ENCODE data around the gene ADAT3. TPM values are rescaled to one million over a fixed set of nuclear protein-coding genes. Genes with fewer than 3 reads are reported as not detected.
A peak's percentile ranks its signal among the peaks of the same experiment; 100 is the strongest.
"Not testable (repeated sequence)": the region's sequence is repeated elsewhere in the genome, so short reads cannot be mapped to it uniquely, and the experiment has no call there.

Gene ADAT3
- total RNA-seq, 1 donor: 3.3 TPM

- Histone ChIP-seq H3K4me2 (ENCODE audit: insufficient read depth, low read length) (peak overlapping the region; percentile 96), H3K27ac (ENCODE audit: low read depth, low read length) (no peak overlapping the region), H3K79me2 (ENCODE audit: insufficient read depth, low read length) (peaks cover 47% of the 10 kb centered on the region), H3K4me3 (ENCODE audit: insufficient read depth, low read length) (peak overlapping the region; percentile 94), H3K9me3 (ENCODE audit: low read depth, low read length) (no peaks in the 10 kb centered on the region), H3K4me1 (ENCODE audit: insufficient read depth, low read length) (peaks cover 10% of the 10 kb centered on the region), H3K36me3 (ENCODE audit: insufficient read depth, low read length) (no peaks in the 10 kb centered on the region), H3K27me3 (ENCODE audit: insufficient read depth, low read length) (no peaks in the 10 kb centered on the region), H2AFZ (ENCODE audit: low read length) (no peak overlapping the region), H4K20me1 (ENCODE audit: insufficient read depth, low read length) (peaks cover 38% of the 10 kb centered on the region)
- no peak for TF ChIP-seq CTCF (IDR thresholded peaks at IDR 0.05; ENCODE audit: extremely low read depth, low read depth, low read length)
- peak; percentile 92 for DNase-seq (ENCODE audit: insufficient read length, low spot score, missing footprints)
These were observed 21.4 kb upstream of the ADAT3 start for GRCh38 chr19:1883784-1884183.

GRCh38 chr19:1884291-1884718 is 20.9 kb upstream of the ADAT3 start:
- H3K79me2 ChIP-seq (ENCODE audit: insufficient read depth, low read length): peaks cover 47% of the 10 kb centered on the region
- no peaks in the 10 kb centered on the region for H3K27me3 ChIP-seq (ENCODE audit: insufficient read depth, low read length)
- no peaks in the 10 kb centered on the region for H3K36me3 ChIP-seq (ENCODE audit: insufficient read depth, low read length)
- peak overlapping the region; percentile 80 for H3K27ac ChIP-seq (ENCODE audit: low read depth, low read length)
- peak overlapping the region; percentile 96 for H3K4me2 ChIP-seq (ENCODE audit: insufficient read depth, low read length)
- peaks cover 38% of the 10 kb centered on the region for H4K20me1 ChIP-seq (ENCODE audit: insufficient read depth, low read length)
- peaks cover 10% of the 10 kb centered on the region for H3K4me1 ChIP-seq (ENCODE audit: insufficient read depth, low read length)
- no peak for TF ChIP-seq CTCF (IDR thresholded peaks at IDR 0.05; ENCODE audit: extremely low read depth, low read depth, low read length)
- H3K4me3 ChIP-seq (ENCODE audit: insufficient read depth, low read length): peak overlapping the region; percentile 94
- no peaks in the 10 kb centered on the region for H3K9me3 ChIP-seq (ENCODE audit: low read depth, low read length)
- peak; percentile 93 for DNase-seq (ENCODE audit: insufficient read length, low spot score, missing footprints)
- peak overlapping the region; percentile 72 for H2AFZ ChIP-seq (ENCODE audit: low read length)

GRCh38 chr19:1884719-1885334 is 20.4 kb upstream of the ADAT3 start:
- no peak for TF ChIP-seq CTCF (IDR thresholded peaks at IDR 0.05; ENCODE audit: extremely low read depth, low read depth, low read length)
- Histone ChIP-seq H3K27me3 (ENCODE audit: insufficient read depth, low read length) (no peaks in the 10 kb centered on the region), H3K4me3 (ENCODE audit: insufficient read depth, low read length) (peak overlapping the region; percentile 94), H3K4me1 (ENCODE audit: insufficient read depth, low read length) (peaks cover 10% of the 10 kb centered on the region), H3K36me3 (ENCODE audit: insufficient read depth, low read length) (no peaks in the 10 kb centered on the region), H4K20me1 (ENCODE audit: insufficient read depth, low read length) (peaks cover 38% of the 10 kb centered on the region), H2AFZ (ENCODE audit: low read length) (peak overlapping the region; percentile 72), H3K4me2 (ENCODE audit: insufficient read depth, low read length) (peak overlapping the region; percentile 96), H3K9me3 (ENCODE audit: low read depth, low read length) (no peaks in the 10 kb centered on the region), H3K27ac (ENCODE audit: low read depth, low read length) (peak overlapping the region; percentile 80), H3K79me2 (ENCODE audit: insufficient read depth, low read length) (peaks cover 47% of the 10 kb centered on the region)
- DNase-seq (ENCODE audit: insufficient read length, low spot score, missing footprints): peak; percentile 96

GRCh38 chr19:1885398-1886119 is 19.6 kb upstream of the ADAT3 start, which contains the start of gene ABHD17A:
ABHD17A (minus strand) TSS chr19:1885496; CDS start chr19:1881566, 3,930 bp downstream.
- peak within 1 kb of the TSS; percentile 94 for H3K4me3 ChIP-seq (ENCODE audit: insufficient read depth, low read length)
- H3K9me3 ChIP-seq (ENCODE audit: low read depth, low read length); H3K27me3 ChIP-seq (ENCODE audit: insufficient read depth, low read length); H3K36me3 ChIP-seq (ENCODE audit: insufficient read depth, low read length): not testable (repeated sequence)
- peak within 1 kb of the TSS; percentile 80 for H3K27ac ChIP-seq (ENCODE audit: low read depth, low read length)
- H3K4me1 ChIP-seq (ENCODE audit: insufficient read depth, low read length): peaks cover 10% of the 10 kb centered on the region
- peak; percentile 100 for DNase-seq (ENCODE audit: insufficient read length, low spot score, missing footprints)
- H2AFZ ChIP-seq (ENCODE audit: low read length): peak within 1 kb of the TSS; percentile 72
- peak within 1 kb of the TSS; percentile 96 for H3K4me2 ChIP-seq (ENCODE audit: insufficient read depth, low read length)
- peaks cover 33% of the 10 kb centered on the region for H4K20me1 ChIP-seq (ENCODE audit: insufficient read depth, low read length)
- H3K79me2 ChIP-seq (ENCODE audit: insufficient read depth, low read length): peaks cover 41% of the 10 kb centered on the region

DNA sequence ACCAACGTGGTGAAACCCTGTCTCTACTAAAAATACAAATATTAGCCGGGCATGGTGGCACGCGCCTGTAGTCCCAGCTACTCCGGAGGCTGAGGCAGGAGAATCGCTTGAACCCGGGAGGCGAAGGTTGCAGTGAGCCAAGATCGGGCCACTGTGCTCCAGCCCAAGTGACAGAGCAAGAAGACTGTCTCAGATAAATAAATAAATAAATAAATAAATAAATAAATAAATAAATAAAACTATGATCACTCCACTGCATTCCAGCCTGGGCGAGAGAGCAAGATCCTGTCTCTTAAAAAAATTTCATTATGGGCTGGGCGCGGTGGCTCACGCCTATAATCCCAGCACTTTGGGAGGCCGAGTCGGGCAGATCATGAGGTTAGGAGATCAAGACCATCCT is 18.8 kb upstream of the ADAT3 start:
- H3K4me1 ChIP-seq (ENCODE audit: insufficient read depth, low read length): peaks cover 10% of the 10 kb centered on the region
- H3K27me3 ChIP-seq (ENCODE audit: insufficient read depth, low read length); DNase-seq (ENCODE audit: insufficient read length, low spot score, missing footprints); H3K4me2 ChIP-seq (ENCODE audit: insufficient read depth, low read length); H3K27ac ChIP-seq (ENCODE audit: low read depth, low read length); H2AFZ ChIP-seq (ENCODE audit: low read length); H3K36me3 ChIP-seq (ENCODE audit: insufficient read depth, low read length); H3K9me3 ChIP-seq (ENCODE audit: low read depth, low read length); H3K4me3 ChIP-seq (ENCODE audit: insufficient read depth, low read length): not testable (repeated sequence)
- H4K20me1 ChIP-seq (ENCODE audit: insufficient read depth, low read length): peaks cover 31% of the 10 kb centered on the region
- H3K79me2 ChIP-seq (ENCODE audit: insufficient read depth, low read length): peaks cover 35% of the 10 kb centered on the region
